Hypothalamus (tissue), 51 donors: ENCODE data around the gene ZNF587.
"Not testable (repeated sequence)": the region's sequence is repeated elsewhere in the genome, so short reads cannot be mapped to it uniquely, and the experiment has no call there.

Experiments used
- DNase-seq, 51 donors: peaks; one replicate each; lab custom pipeline; 2025; lab: John Stamatoyannopoulos, UW

Gene ZNF587

DNA sequence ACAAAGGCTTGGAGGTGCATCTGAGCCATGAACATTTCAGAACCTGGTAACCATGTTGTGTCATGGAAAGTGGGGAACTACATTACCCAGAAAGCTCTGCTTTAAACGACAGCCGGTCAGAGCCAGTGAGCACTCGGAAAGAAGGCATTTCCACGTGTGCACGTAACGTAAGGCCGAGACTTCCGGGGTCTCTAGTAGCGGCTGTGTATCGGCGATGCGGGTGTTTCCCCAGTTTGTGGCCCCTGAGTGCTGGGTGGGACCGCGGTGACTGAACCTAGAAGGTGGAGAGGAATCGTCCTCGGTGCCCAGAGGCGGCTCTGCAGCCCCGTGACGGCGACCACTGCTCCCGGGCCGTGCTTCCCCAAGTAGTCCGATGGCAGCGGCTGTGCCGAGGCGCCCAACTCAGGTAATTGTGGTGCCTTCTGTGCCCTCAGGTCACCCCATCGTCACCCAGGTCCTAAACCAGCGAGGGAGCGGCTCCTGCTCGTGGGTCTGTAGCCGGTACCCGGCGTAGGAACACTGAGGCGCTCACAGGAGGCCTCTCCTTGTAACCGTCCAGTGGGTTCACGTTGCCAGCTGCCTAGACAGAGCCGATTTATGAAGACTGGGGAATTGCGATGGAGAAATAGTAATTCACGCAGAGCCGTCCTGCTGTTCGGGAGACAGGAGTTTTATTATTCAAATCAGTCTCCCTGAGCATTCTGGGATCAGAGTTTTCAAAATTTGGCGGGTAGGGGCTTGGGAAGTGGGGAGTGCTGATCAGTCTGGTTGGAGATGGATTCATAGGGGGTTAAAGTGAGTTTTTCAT lies at the start of gene ZNF587:
Gene ZNF587 (plus strand): TSS at position 194 of the 808 bp plus-strand sequence. CDS start 180 bp downstream, at position 374.
- peak in 50 of 51 donors; percentile 2 to 83 (median 52) for DNase-seq

DNA sequence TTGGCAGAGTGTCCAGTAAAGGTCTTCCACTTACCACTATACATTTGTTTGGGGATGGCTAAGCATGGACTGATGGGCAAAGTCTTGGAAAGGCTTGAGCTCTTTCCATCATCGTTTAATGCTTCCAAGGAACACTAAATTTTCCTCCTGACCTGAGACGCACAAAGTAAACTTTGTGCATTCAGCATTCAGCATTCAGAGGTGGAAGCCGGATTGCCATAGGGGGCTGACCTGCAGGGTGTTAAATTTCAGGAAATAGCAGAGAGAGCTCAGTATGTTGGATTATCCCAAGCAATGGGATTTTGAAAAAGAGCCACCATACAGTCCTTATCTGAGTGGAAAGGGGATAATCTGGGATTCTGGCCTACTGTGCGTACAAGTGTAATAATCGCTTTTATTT lies 49.0 kb upstream of the ZNF587 start:
- DNase-seq = no peak

DNA sequence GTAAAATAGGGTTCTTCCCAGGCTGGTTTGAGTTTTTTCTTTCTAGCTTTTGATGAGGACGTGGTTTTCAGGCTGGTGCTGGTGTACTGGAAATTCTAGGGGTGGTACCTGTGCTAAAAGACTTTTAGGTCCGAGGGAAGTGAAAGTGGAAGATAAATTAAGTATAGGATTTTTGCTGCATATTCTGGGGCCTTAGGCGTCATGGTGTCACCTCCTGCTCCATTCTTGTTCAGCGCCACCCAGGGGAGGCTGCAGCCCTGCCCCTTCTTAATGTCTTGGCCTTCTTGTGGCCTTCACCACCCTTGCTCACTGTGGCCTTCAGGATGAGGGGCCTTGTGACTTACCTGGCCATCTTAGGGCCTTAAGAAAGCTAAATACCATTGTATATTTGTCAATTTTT lies 47.4 kb upstream of the ZNF587 start:
- no peak for DNase-seq

GRCh38 chr19:57803265-57803593 lies 46.4 kb upstream of the ZNF587 start:
- DNase-seq = no peak

DNA sequence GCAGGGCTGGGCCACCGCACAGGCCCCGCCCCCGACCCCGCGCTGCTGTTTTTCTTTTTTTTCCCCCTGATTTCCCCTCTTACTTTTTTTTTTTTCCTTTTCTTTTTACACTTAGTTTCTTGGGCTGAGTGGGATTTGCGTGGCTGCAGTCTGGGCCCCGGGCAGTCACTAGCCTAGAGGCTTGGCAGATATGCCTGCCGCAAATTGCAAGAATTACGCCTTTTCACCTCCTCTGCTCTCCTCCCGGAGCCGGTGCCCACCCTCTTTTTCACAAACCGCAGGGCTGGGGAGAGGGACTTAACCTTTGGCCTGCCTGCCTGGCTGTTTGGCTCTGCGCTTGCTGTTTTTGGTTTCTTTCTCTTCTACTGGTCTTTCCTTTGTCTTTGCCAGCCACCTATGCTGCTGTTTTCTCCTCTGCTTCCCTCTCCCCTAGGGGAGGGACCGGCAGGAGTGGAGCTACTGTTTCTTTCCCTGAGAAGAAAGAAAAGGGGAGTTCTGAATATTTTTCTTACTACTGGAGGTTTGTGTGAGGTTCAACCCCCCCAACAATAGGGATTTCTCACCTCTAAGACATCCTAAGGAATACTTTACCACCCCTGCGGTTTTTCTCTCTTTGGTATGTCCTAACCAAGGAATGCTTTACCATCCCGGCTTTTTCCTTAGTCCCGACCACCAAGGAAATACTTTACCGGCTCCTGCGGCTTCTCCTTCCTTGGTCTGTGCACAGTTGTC lies 45.9 kb upstream of the ZNF587 start:
- DNase-seq = peak in 12 of 51 donors; percentile 1 to 21 (median 5)

- no peak for DNase-seq
Observed at GRCh38 chr19:57807541-57807940, 42.1 kb upstream of the ZNF587 start.

GRCh38 chr19:57810410-57811295 lies 39.0 kb upstream of the ZNF587 start:
- DNase-seq = not testable (repeated sequence)

GRCh38 chr19:57812226-57812625 lies 37.4 kb upstream of the ZNF587 start:
- DNase-seq = no peak

GRCh38 chr19:57812975-57813820 lies 36.5 kb upstream of the ZNF587 start:
- not testable (repeated sequence) for DNase-seq

GRCh38 chr19:57813919-57814504 lies 35.6 kb upstream of the ZNF587 start:
- DNase-seq = no peak

GRCh38 chr19:57814505-57815246 lies 35.0 kb upstream of the ZNF587 start, which contains the start of gene ZNF552:
ZNF552 (minus strand) TSS chr19:57814913; CDS start chr19:57814743, 170 bp downstream.
- peak; percentile 14 to 93 (median 76) for DNase-seq

GRCh38 chr19:57815247-57816075 lies 34.2 kb upstream of the ZNF587 start:
- DNase-seq = no peak

- DNase-seq = no peak
Observed at GRCh38 chr19:57816652-57817051, 33.0 kb upstream of the ZNF587 start.

- DNase-seq = no peak
Observed at GRCh38 chr19:57817976-57818375, 31.7 kb upstream of the ZNF587 start.

DNA sequence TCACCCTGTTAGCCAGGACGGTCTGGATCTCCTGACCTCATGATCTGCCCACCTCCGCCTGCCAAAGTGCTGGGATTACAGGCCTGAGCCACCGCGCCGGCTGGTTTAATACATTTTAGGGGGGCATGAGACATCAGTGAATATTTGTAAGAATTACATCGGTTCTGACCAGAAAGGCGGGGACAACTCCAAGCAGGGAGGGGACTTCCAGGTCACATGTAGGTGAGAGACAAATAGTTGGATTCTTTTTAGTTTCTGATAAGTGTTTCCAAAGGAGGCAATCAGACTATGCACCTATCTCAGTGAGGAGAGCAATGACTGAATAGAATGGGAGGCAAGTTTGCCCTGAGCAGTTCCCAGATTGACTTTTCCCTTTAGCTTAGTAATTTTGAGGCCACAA lies 31.3 kb upstream of the ZNF587 start:
- no peak for DNase-seq

GRCh38 chr19:57819475-57820148 lies 30.0 kb upstream of the ZNF587 start:
- DNase-seq = peak; percentile 3 to 91 (median 71)

DNA sequence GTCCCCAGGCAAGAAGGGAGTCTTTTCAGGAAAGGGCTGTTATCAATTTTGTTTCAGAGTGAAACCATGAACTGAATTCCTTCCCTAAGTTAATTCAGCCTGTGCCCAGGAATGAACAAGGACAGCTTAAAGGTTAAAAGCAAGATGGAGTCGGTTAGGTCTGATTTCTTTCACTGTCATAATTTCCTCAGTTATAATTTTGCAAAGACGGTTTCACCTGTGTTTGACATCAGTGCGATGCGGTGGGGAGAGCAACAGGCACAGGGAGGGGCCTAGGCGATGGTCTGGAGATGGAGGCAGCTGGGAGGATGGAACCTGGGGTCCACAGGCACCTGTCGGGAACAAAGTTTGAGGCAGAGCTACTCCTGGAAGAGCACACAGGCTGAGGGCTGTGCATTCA lies 29.1 kb upstream of the ZNF587 start:
- no peak for DNase-seq
